ENCODE data around the gene SH3GL3. TPM values are rescaled to one million over a fixed set of nuclear protein-coding genes. Genes with fewer than 3 reads are reported as not detected.

Gene SH3GL3
- total and polyA plus RNA-seq, 12 donors = 0.24 to 1.7 (median 1.2) TPM; not detected in 6

- TF ChIP-seq, protein P1, sequence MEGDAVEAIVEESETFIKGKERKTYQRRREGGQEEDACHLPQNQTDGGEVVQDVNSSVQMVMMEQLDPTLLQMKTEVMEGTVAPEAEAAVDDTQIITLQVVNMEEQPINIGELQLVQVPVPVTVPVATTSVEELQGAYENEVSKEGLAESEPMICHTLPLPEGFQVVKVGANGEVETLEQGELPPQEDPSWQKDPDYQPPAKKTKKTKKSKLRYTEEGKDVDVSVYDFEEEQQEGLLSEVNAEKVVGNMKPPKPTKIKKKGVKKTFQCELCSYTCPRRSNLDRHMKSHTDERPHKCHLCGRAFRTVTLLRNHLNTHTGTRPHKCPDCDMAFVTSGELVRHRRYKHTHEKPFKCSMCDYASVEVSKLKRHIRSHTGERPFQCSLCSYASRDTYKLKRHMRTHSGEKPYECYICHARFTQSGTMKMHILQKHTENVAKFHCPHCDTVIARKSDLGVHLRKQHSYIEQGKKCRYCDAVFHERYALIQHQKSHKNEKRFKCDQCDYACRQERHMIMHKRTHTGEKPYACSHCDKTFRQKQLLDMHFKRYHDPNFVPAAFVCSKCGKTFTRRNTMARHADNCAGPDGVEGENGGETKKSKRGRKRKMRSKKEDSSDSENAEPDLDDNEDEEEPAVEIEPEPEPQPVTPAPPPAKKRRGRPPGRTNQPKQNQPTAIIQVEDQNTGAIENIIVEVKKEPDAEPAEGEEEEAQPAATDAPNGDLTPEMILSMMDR (IDR thresholded peaks at IDR 0.05) = no peak
- no peak for TF ChIP-seq POLR2A (IDR thresholded peaks at IDR 0.05)
- intact Hi-C loops (cut with DNase I) = loop anchor here in 1 of 2 donors (10.0 kb wide), 1 partner anchor 62 kb away; no protein-coding TSS in a partner anchor
- H3K9me3 ChIP-seq (replicated peaks in 1 of 3) = no peaks in the 10 kb centered on the region
- H3K4me3 ChIP-seq = no peak overlapping the region
- no peaks in the 10 kb centered on the region for H3K27me3 ChIP-seq
- no peaks in the 10 kb centered on the region for H3K4me1 ChIP-seq (replicated peaks in 1 of 2)
- DNase-seq = no peak
- no peak overlapping the region for H3K27ac ChIP-seq
- no peaks in the 10 kb centered on the region for H3K36me3 ChIP-seq (replicated peaks in 1 of 2)
Observed at GRCh38 chr15:83546512-83546888, 99.4 kb downstream of the SH3GL3 start.

DNA sequence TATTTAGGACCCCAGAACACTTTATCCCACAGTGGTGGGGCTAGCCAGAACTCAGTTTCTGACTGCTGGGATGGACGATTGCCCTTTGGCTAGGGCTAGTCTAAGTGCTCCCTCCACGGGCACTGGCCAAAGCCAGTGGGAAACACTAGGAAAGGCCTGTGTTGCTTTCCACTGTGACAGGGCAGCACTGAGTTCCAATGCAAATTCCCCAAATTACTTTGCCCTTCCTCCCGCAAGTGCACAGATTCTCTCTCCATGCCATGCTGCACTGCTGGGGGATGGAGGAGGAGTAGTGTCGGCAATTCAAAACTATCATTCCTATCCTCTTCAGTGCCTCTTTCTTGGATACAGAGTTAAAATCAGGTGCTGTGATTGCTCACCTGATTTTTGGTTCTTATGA lies 100.0 kb downstream of the SH3GL3 start:
- Histone ChIP-seq H3K27ac (no peak overlapping the region), H3K27me3 (no peaks in the 10 kb centered on the region), H3K4me1 (replicated peaks in 1 of 2) (no peaks in the 10 kb centered on the region), H3K36me3 (replicated peaks in 1 of 2) (no peaks in the 10 kb centered on the region), H3K9me3 (replicated peaks in 1 of 3) (no peaks in the 10 kb centered on the region), H3K4me3 (no peak overlapping the region)
- no peak for DNase-seq
- WGBS, 4 donors = 78 to 88% (median 82%) methylated on average over 3 to 4 of the region's 4 CpGs
- intact Hi-C loops (cut with DNase I) = loop anchor here in 1 of 2 donors (10.0 kb wide), 1 partner anchor 62 kb away; no protein-coding TSS in a partner anchor
- TF ChIP-seq POLR2A (IDR thresholded peaks at IDR 0.05) = no peak
- TF ChIP-seq, protein P1 (IDR thresholded peaks at IDR 0.05) = no peak

- WGBS, 4 donors = 48 to 61% (median 57%) methylated on average over 1 of the region's 1 CpG
Observed at GRCh38 chr15:83549623-83550022, 102.5 kb downstream of the SH3GL3 start.

GRCh38 chr15:83554558-83554957 lies 107.4 kb downstream of the SH3GL3 start:
- no peak for DNase-seq
- peaks cover 3% of the 10 kb centered on the region for H3K27me3 ChIP-seq
- WGBS, 4 donors = 81 to 91% (median 86%) methylated on average over 5 of the region's 5 CpGs
- peaks cover 0 to 3% of the 10 kb centered on the region in 2 donors for H3K4me1 ChIP-seq (replicated peaks in 1 of 2)
- intact Hi-C loops (cut with DNase I) = loop anchor here in 1 of 2 donors (10.0 kb wide), 1 partner anchor 120 kb away; no protein-coding TSS in a partner anchor
- H3K27ac ChIP-seq = no peak overlapping the region
- no peaks in the 10 kb centered on the region for H3K36me3 ChIP-seq (replicated peaks in 1 of 2)
- H3K4me3 ChIP-seq = no peak overlapping the region
- TF ChIP-seq, protein P1 (IDR thresholded peaks at IDR 0.05) = no peak
- no peak for TF ChIP-seq POLR2A (IDR thresholded peaks at IDR 0.05)
- no peaks in the 10 kb centered on the region for H3K9me3 ChIP-seq (replicated peaks in 1 of 3)

More at GRCh38 chr15:83549623-83550022, 102.5 kb downstream of the SH3GL3 start:
- intact Hi-C loops (cut with DNase I) = loop anchor here (10.0 kb wide), 2 partner anchors 65 to 115 kb away; no protein-coding TSS in a partner anchor
- DNase-seq = no peak
- Histone ChIP-seq H3K4me3 (no peak overlapping the region), H3K27ac (no peak overlapping the region), H3K27me3 (peaks cover 3% of the 10 kb centered on the region), H3K36me3 (replicated peaks in 1 of 2) (no peaks in the 10 kb centered on the region), H3K9me3 (replicated peaks in 1 of 3) (no peaks in the 10 kb centered on the region), H3K4me1 (replicated peaks in 1 of 2) (no peaks in the 10 kb centered on the region)
- TF ChIP-seq POLR2A (IDR thresholded peaks at IDR 0.05) = no peak
- TF ChIP-seq, protein P1 (IDR thresholded peaks at IDR 0.05) = no peak

All from adrenal gland (tissue), 12 donors.